Keratinocyte (primary cell): ENCODE data around the gene MAPK8. TPM values are rescaled to one million over a fixed set of nuclear protein-coding genes. Genes with fewer than 3 reads are reported as not detected.

Source experiments
- DNase-seq: peaks from one replicate; pipeline ENCODE4 v3.0.0-alpha.2; 2011; ENCODE audit warnings: low read depth, missing footprints, low spot score
- FAIRE-seq: peaks from 2 replicates; lab custom pipeline; 2011; peaks lifted over from hg19 to GRCh38; lab: Jason Lieb, UNC
- H2AFZ ChIP-seq: 2 replicates; pipeline ENCODE4 v1.6.0; 2012; ENCODE audit warnings: low read length, control low read depth, inconsistent platforms; ENCODE audit not compliant: control insufficient read depth
- H3K27ac ChIP-seq: 2 replicates; pipeline ENCODE4 v1.5.1; 2011; ENCODE audit warnings: low read length; ENCODE audit not compliant: control insufficient read depth, insufficient read depth
- H3K27me3 ChIP-seq: 3 replicates; pipeline ENCODE4 v1.6.0; 2011; ENCODE audit warnings: low read length; ENCODE audit not compliant: control insufficient read depth, insufficient read depth; ENCODE audit errors: extremely low read depth
- H3K36me3 ChIP-seq, 2 experiments: 2 replicates in 1 of 2; 3 replicates in 1 of 2; pipeline ENCODE4 v1.5.1; 2011; ENCODE audit warnings: low read length in 2 of 2, mild to moderate bottlenecking in 1 of 2; ENCODE audit not compliant: control insufficient read depth in 2 of 2, insufficient read depth in 2 of 2; ENCODE audit errors: extremely low read depth in 1 of 2
- H3K4me1 ChIP-seq: 3 replicates; pipeline ENCODE4 v1.5.1; 2011; ENCODE audit warnings: low read length; ENCODE audit not compliant: control insufficient read depth, insufficient read depth; ENCODE audit errors: extremely low read depth
- H3K4me2 ChIP-seq: 3 replicates; pipeline ENCODE4 v1.6.0; 2011; ENCODE audit warnings: low read depth, low read length; ENCODE audit not compliant: control insufficient read depth, insufficient read depth; ENCODE audit errors: extremely low read depth
- H3K4me3 ChIP-seq, 3 experiments: fragments of 200-600 bp in 1 of 3; sonication (generic) in 1 of 3; 2 replicates in 2 of 3; 3 replicates in 1 of 3; pipeline ENCODE4 v1.5.1; 2011 to 2016; ENCODE audit warnings: low read length in 3 of 3, mild to moderate bottlenecking in 3 of 3, control low read depth in 2 of 3, inconsistent platforms in 1 of 3, low read depth in 1 of 3, mixed read lengths in 1 of 3, mixed run types in 1 of 3, moderate library complexity in 1 of 3; ENCODE audit not compliant: control insufficient read depth in 2 of 3, insufficient read depth in 2 of 3; ENCODE audit errors: extremely low read depth in 1 of 3
- H3K79me2 ChIP-seq: 2 replicates; pipeline ENCODE4 v1.6.0; 2012; ENCODE audit warnings: low read length; ENCODE audit not compliant: control insufficient read depth, insufficient read depth
- H3K9ac ChIP-seq: 3 replicates; pipeline ENCODE4 v1.6.0; 2011; ENCODE audit warnings: low read length; ENCODE audit not compliant: control insufficient read depth, insufficient read depth; ENCODE audit errors: extremely low read depth
- H3K9me1 ChIP-seq: 3 replicates; pipeline ENCODE4 v1.6.0; 2011; ENCODE audit warnings: low read length; ENCODE audit not compliant: control insufficient read depth, insufficient read depth; ENCODE audit errors: extremely low read depth
- H3K9me3 ChIP-seq: 2 replicates; pipeline ENCODE4 v1.5.1; 2012; ENCODE audit warnings: low read depth, low read length; ENCODE audit not compliant: control insufficient read depth
- H4K20me1 ChIP-seq: 3 replicates; pipeline ENCODE4 v1.6.0; 2011; ENCODE audit warnings: low read length; ENCODE audit not compliant: control insufficient read depth, insufficient read depth; ENCODE audit errors: extremely low read depth
- EZH2 ChIP-seq: IDR thresholded peaks from one replicate; pipeline ENCODE4 v1.6.1; 2012; ENCODE audit warnings: inconsistent platforms, mild to moderate bottlenecking, low read length, moderate library complexity
- dilution Hi-C: fragments of 300-500 bp; cut with MboI; formaldehyde crosslinking; loops from one replicate; pipeline ENCODE4 v1.7.0; 2020; ENCODE audit warnings: low sequenced_read_pairs; ENCODE audit not compliant: extremely low pct_ligation_motif_present
- polyA plus RNA-seq, 5 experiments: library from polyadenylated mRNA; depleted of rRNA in 3 of 5; stranded (reverse) in 3 of 5; stranded (forward) in 1 of 5; unstranded in 1 of 5; fragments of >200 nt; gene quantifications; 1 replicate in 1 of 5; 2 replicates in 3 of 5; 3 replicates in 1 of 5; pipeline versions ENCODE4 v1.2.1 to v1.2.3, GENCODE V29; 2011 to 2012; ENCODE audit warnings: missing spikeins in 2 of 5, low read depth in 1 of 5, low replicate concordance in 1 of 5
- TF ChIP-seq, protein P1 (sequence below), 3 experiments: IDR thresholded peaks in 1 of 3; conservative IDR thresholded peaks in 1 of 3; optimal IDR thresholded peaks in 1 of 3; 2 replicates in 2 of 3; 3 replicates in 1 of 3; pipeline versions ENCODE3 to v1.5.1; 2011; ENCODE audit warnings: low read length in 3 of 3, mild to moderate bottlenecking in 3 of 3, moderate library complexity in 2 of 3, control low read depth in 1 of 3, inconsistent platforms in 1 of 3; ENCODE audit not compliant: insufficient read depth in 2 of 3; ENCODE audit errors: extremely low read depth in 1 of 3

MAPK8 gene
- polyA plus RNA-seq, 1 donor (not counting 4 experiments of a cell fraction or from before 2014, with no cell fraction given), result 39.8 TPM

DNA sequence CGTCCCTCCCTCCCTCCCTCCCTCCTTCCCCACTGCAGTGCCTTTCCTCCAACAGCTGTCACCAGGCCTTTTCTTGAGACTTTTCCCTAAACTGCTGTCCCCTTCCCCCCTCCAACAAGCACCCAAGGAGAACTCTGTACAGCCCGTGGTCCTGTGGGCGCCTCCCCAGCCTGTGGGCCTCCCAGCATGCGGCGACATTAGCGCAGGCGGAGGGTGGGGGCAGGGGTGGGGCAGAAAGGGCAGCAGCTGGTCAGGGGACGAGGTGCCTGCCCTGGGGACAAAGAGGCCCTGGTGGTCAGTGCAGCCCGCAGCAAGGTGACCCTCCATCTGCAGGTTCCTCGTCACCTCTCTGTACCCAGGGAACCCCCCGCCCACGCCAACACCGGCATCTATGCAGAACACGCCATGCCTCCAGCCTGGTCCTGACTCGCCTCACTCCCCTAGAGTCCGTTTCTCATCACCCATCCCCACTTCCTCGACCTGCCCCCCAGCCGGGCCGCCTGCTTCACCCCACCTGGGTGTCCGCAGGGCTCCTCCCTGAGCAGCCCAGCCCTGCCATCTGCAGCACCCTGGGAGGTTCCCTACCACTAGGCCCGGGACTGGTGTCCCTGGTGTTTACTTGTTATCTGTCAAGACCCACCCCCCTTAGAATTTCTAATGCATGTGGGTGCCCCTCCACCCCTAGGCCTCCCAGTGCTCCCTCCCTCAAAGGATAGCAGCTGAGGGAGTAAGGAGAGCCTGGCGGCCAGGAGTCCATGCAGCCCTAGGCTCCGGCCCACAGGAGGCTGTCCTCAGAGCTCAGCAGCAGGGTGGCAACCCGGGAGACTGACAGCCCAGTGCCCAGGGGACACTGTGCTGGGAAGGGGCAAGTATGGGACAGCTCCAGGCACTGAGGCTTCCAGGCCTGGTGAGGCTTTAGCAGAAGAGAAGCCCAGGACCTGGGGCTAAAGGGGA is 150.6 kb downstream of the MAPK8 start:
- DNase-seq (no peak), FAIRE-seq (no peak)
- Histone ChIP-seq H3K4me1 (no peaks in the 10 kb centered on the region), H3K4me2 (no peak overlapping the region), H3K36me3 (peaks cover 0 to 3% of the 10 kb centered on the region in 2 experiments), H3K9me1 (no peaks in the 10 kb centered on the region), H3K27me3 (no peaks in the 10 kb centered on the region), H3K27ac (no peak overlapping the region), H3K9ac (no peak overlapping the region), H3K9me3 (no peaks in the 10 kb centered on the region), H3K79me2 (no peaks in the 10 kb centered on the region), H4K20me1 (peaks cover 3% of the 10 kb centered on the region), H2AFZ (no peak overlapping the region), H3K4me3 (no peak overlapping the region)
- no peak for TF ChIP-seq EZH2
- TF ChIP-seq, protein P1, sequence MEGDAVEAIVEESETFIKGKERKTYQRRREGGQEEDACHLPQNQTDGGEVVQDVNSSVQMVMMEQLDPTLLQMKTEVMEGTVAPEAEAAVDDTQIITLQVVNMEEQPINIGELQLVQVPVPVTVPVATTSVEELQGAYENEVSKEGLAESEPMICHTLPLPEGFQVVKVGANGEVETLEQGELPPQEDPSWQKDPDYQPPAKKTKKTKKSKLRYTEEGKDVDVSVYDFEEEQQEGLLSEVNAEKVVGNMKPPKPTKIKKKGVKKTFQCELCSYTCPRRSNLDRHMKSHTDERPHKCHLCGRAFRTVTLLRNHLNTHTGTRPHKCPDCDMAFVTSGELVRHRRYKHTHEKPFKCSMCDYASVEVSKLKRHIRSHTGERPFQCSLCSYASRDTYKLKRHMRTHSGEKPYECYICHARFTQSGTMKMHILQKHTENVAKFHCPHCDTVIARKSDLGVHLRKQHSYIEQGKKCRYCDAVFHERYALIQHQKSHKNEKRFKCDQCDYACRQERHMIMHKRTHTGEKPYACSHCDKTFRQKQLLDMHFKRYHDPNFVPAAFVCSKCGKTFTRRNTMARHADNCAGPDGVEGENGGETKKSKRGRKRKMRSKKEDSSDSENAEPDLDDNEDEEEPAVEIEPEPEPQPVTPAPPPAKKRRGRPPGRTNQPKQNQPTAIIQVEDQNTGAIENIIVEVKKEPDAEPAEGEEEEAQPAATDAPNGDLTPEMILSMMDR (optimal IDR thresholded peaks at IDR 0.05 in 1 of 3, IDR thresholded peaks at IDR 0.05 in 1 of 3, conservative IDR thresholded peaks at IDR 0.05 in 1 of 3; ENCODE audit: extremely low read depth in 1 of 3, insufficient read depth in 2 of 3, low read length in 3 of 3), result no peak
- dilution Hi-C loops, result no loop called here

DNA sequence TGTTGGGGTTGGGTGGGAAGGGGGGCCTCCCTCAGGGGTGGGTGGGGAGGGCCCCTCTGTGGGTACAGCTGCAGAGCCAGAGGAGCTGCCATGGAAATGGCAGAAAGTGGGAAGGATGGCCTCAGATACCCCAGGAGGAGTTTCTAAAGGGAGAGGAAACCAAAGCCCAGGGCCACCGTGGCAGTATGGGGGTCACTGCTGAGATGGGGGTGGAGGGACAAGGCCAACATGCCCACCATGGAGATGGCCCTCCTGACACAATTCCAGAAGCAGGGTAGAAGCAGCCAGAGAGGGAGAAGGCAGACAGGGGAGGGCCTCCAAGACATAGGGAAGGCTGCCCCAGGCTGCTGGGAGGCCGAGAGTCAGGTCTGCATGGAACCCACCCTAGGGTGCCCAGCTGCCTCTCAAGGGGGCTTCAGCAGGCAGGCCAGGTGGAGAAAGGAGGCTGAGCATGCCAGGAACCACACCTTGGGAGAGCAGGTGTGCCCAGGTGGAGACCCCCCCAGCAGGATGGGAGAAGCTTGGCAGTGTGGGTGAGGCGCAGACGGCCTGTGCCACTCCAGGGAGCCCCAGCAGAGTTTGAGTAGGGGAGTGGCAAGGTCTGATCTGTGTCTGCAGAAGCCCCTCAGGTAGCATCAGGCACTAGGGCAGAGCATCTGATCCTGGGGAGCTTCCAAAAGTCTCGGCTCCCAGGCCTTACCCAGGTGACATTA is 151.6 kb downstream of the MAPK8 start:
- FAIRE-seq (no peak), DNase-seq (no peak)
- Histone ChIP-seq H3K4me1 (no peaks in the 10 kb centered on the region), H3K27me3 (no peaks in the 10 kb centered on the region), H4K20me1 (peaks cover 3% of the 10 kb centered on the region), H3K9me3 (no peaks in the 10 kb centered on the region), H3K4me2 (no peak overlapping the region), H3K27ac (no peak overlapping the region), H3K9me1 (no peaks in the 10 kb centered on the region), H3K79me2 (no peaks in the 10 kb centered on the region), H3K4me3 (no peak overlapping the region), H2AFZ (no peak overlapping the region), H3K9ac (no peak overlapping the region), H3K36me3 (peaks cover 0 to 3% of the 10 kb centered on the region in 2 experiments)
- TF ChIP-seq, protein P1 (optimal IDR thresholded peaks at IDR 0.05 in 1 of 3, IDR thresholded peaks at IDR 0.05 in 1 of 3, conservative IDR thresholded peaks at IDR 0.05 in 1 of 3; ENCODE audit: extremely low read depth in 1 of 3, insufficient read depth in 2 of 3, low read length in 3 of 3), result no peak
- no peak for TF ChIP-seq EZH2
- dilution Hi-C loops, result no loop called here
